Measurements from ENCODE around the gene CAV3. TPM values are rescaled to one million over a fixed set of nuclear protein-coding genes. Genes with fewer than 3 reads are reported as not detected.

CAV3 gene
- total RNA-seq, 2 donors from 2014 or later, result not detected

DNA sequence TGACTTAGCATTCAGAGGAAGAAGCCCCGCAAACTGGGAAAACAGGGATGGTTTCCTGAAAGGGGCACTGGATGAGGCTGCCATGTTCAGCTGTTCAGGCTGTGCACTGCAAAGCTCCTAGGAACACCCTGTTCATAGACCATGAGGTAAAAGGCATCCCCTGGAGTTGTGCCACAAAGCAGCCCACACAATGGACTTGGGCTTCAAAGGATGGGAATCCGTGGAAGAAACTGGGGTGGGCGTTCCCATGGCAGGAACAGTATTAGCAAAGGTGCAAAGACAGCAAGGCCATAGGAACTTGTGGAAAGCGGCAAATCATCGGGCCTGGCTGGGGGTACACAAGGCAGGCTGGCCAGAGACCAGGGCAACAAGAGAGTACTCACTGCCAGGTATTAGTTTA lies 26.9 kb downstream of the CAV3 start:
- H3K4me1 ChIP-seq, result no peaks in the 10 kb centered on the region
- ATAC-seq (no peak), DNase-seq (no peak)
- no peak overlapping the region for H3K27ac ChIP-seq
- H3K36me3 ChIP-seq (replicated peaks in 1 of 2; ENCODE audit: insufficient read depth in 1 of 2, low read depth in 2 of 2), result no peaks in the 10 kb centered on the region
- H3K9me3 ChIP-seq, result no peaks in the 10 kb centered on the region
- H3K27me3 ChIP-seq, result no peaks in the 10 kb centered on the region
- WGBS, 2 donors, result 56 to 77% methylated on average over 5 of the region's 5 CpGs
- intact Hi-C loops (cut with DNase I), result no loop called here
- no peak overlapping the region for H3K4me3 ChIP-seq
- TF ChIP-seq POLR2A (IDR thresholded peaks at IDR 0.05), result no peak
- TF ChIP-seq CTCF (IDR thresholded peaks at IDR 0.05), result no peak

DNA sequence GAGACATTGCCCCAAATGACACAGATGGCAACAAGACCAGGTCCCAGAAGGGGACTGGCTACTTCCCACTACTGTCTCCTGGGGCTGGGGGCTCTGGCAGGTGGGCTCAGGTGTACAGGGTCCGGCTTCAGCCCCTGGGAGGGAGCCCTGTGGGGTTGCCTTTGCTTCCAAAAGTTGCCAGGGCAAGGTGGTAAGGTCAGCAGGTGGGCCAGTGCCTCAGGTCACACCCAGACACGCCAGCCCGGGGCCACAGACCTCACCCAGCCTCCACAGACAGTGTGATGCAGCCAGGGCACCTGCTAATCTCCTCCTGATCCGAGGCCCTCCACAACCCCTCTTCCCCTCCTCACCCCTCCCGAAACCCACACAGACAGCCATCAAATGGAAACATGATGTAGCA lies 28.3 kb downstream of the CAV3 start:
- ATAC-seq, result no peak
- H3K4me1 ChIP-seq, result no peaks in the 10 kb centered on the region
- WGBS, 2 donors, result 53 to 80% methylated on average over 4 to 5 of the region's 5 CpGs
- no peak for DNase-seq
- no peak overlapping the region for H3K27ac ChIP-seq
- no peaks in the 10 kb centered on the region for H3K36me3 ChIP-seq (replicated peaks in 1 of 2; ENCODE audit: insufficient read depth in 1 of 2, low read depth in 2 of 2)
- intact Hi-C loops (cut with DNase I), result no loop called here
- H3K9me3 ChIP-seq, result no peaks in the 10 kb centered on the region
- no peaks in the 10 kb centered on the region for H3K27me3 ChIP-seq
- H3K4me3 ChIP-seq, result no peak overlapping the region
- TF ChIP-seq CTCF (IDR thresholded peaks at IDR 0.05), result no peak
- no peak for TF ChIP-seq POLR2A (IDR thresholded peaks at IDR 0.05)

GRCh38 chr3:8762607-8763377 lies 29.2 kb downstream of the CAV3 start:
- intact Hi-C loops (cut with DNase I), result no loop called here
- H3K27me3 ChIP-seq, result no peaks in the 10 kb centered on the region
- 65 to 73% methylated on average over 11 of the region's 11 CpGs for WGBS, 2 donors
- DNase-seq, result no peak
- TF ChIP-seq CTCF (IDR thresholded peaks at IDR 0.05) (no peak), POLR2A (IDR thresholded peaks at IDR 0.05) (no peak)
- H3K4me3 ChIP-seq, result no peak overlapping the region
- no peak for ATAC-seq
- H3K4me1 ChIP-seq, result peaks cover 8% of the 10 kb centered on the region
- H3K36me3 ChIP-seq (replicated peaks in 1 of 2; ENCODE audit: insufficient read depth in 1 of 2, low read depth in 2 of 2), result no peaks in the 10 kb centered on the region
- H3K27ac ChIP-seq, result no peak overlapping the region
- H3K9me3 ChIP-seq, result no peaks in the 10 kb centered on the region

GRCh38 chr3:8764528-8764927 lies 30.9 kb downstream of the CAV3 start:
- ATAC-seq (no peak), DNase-seq (no peak)
- Histone ChIP-seq H3K9me3 (no peaks in the 10 kb centered on the region), H3K27ac (no peak overlapping the region), H3K36me3 (replicated peaks in 1 of 2; ENCODE audit: insufficient read depth in 1 of 2, low read depth in 2 of 2) (no peaks in the 10 kb centered on the region), H3K27me3 (peaks cover 0 to 10% of the 10 kb centered on the region in 2 donors), H3K4me3 (no peak overlapping the region), H3K4me1 (peaks cover 25% of the 10 kb centered on the region)
- WGBS, 2 donors, result 79 to 87% methylated on average over 2 to 6 of the region's 6 CpGs
- TF ChIP-seq CTCF (IDR thresholded peaks at IDR 0.05) (no peak), POLR2A (IDR thresholded peaks at IDR 0.05) (no peak)
- intact Hi-C loops (cut with DNase I), result no loop called here

- Histone ChIP-seq H3K36me3 (replicated peaks in 1 of 2; ENCODE audit: insufficient read depth in 1 of 2, low read depth in 2 of 2) (no peaks in the 10 kb centered on the region), H3K4me1 (peaks cover 26% of the 10 kb centered on the region), H3K27ac (no peak overlapping the region), H3K9me3 (no peaks in the 10 kb centered on the region), H3K27me3 (peaks cover 0 to 10% of the 10 kb centered on the region in 2 donors), H3K4me3 (no peak overlapping the region)
- TF ChIP-seq CTCF (IDR thresholded peaks at IDR 0.05) (no peak), POLR2A (IDR thresholded peaks at IDR 0.05) (no peak)
- intact Hi-C loops (cut with DNase I), result no loop called here
- WGBS, 2 donors, result 50 to 56% methylated on average over 4 of the region's 4 CpGs
- ATAC-seq (no peak), DNase-seq (no peak)
Measured at GRCh38 chr3:8765528-8765927, 31.9 kb downstream of the CAV3 start.

Measured in body of pancreas (tissue), 4 donors.